HG03135 (cell line): Measurements from ENCODE around the gene S100A6.

ENCODE experiments used
- ATAC-seq: cut with Tn5 transposase; IDR thresholded peaks from one replicate; pipeline ENCODE4 v1.9.1; 2021; ENCODE audit warnings: mild to moderate bottlenecking, moderate library complexity; ENCODE audit not compliant: unreplicated experiment

Gene S100A6

GRCh38 chr1:153507926-153508583 is 27.7 kb downstream of the S100A6 start:
- ATAC-seq, result no peak

GRCh38 chr1:153506831-153507413 is 28.9 kb downstream of the S100A6 start:
- no peak for ATAC-seq

- no peak for ATAC-seq
These were observed 29.4 kb downstream of the S100A6 start for GRCh38 chr1:153506386-153506785.

GRCh38 chr1:153505576-153505975 is 30.2 kb downstream of the S100A6 start:
- ATAC-seq, result no peak

GRCh38 chr1:153503766-153504165 is 32.0 kb downstream of the S100A6 start:
- no peak for ATAC-seq

GRCh38 chr1:153498746-153499145 is 37.0 kb downstream of the S100A6 start:
- ATAC-seq, result no peak

- no peak for ATAC-seq
These were observed 40.3 kb downstream of the S100A6 start for GRCh38 chr1:153495536-153495935.

- no peak for ATAC-seq
These were observed 40.7 kb downstream of the S100A6 start for GRCh38 chr1:153494976-153495535.

- no peak for ATAC-seq
These were observed 42.3 kb downstream of the S100A6 start for GRCh38 chr1:153493343-153493960.

GRCh38 chr1:153490272-153491051 is 45.3 kb downstream of the S100A6 start:
- ATAC-seq, result no peak

- ATAC-seq, result no peak
These were observed 47.1 kb downstream of the S100A6 start for GRCh38 chr1:153488731-153489130.

GRCh38 chr1:153487707-153488106 is 48.1 kb downstream of the S100A6 start:
- ATAC-seq, result no peak

GRCh38 chr1:153485863-153486262 is 49.9 kb downstream of the S100A6 start:
- no peak for ATAC-seq
